Panc1 (cell line): ENCODE measurements around the gene LSM4. TPM values are rescaled to one million over a fixed set of nuclear protein-coding genes. Genes with fewer than 3 reads are reported as not detected.

ENCODE experiments used
- ATAC-seq: fragments of 200-7000 bp; cut with Tn5 transposase; 2 replicates; pipeline ENCODE4 v1.9.1; 2020; ENCODE audit warnings: mild to moderate bottlenecking, moderate library complexity
- BruUV-seq: library from RNA; stranded (reverse); fragments of 400-500 nt; replicated peaks from 2 replicates; lab custom pipeline; 2021; lab: Mats Ljungman, UMichigan
- CTCF ChIA-PET: fragments of 300-600 bp; sonication (Branson Sonifier 250); formaldehyde crosslinking; loops from one replicate; lab custom pipeline; 2022; ENCODE audit warnings: antibody characterized with exemption; lab: Charles Lee
- POLR2A ChIA-PET: fragments of 300-600 bp; sonication (Branson Sonifier 250); formaldehyde crosslinking; loops from one replicate; lab custom pipeline; 2022; ENCODE audit warnings: antibody characterized with exemption; lab: Charles Lee
- DNase-seq: peaks from one replicate; pipeline ENCODE4 v3.0.0-alpha.2; 2010; ENCODE audit warnings: low read depth, low spot score
- H3K27ac ChIP-seq: 2 replicates; pipeline ENCODE4 v1.5.1; 2011; ENCODE audit warnings: mild to moderate bottlenecking, low read length, inconsistent platforms
- H3K27me3 ChIP-seq: fragments of 200-500 bp; sonication (Bioruptor generic); 2 replicates; pipeline ENCODE4 v1.6.0; 2014; ENCODE audit warnings: low read length, inconsistent platforms; ENCODE audit not compliant: control insufficient read depth, insufficient read depth
- H3K36me3 ChIP-seq: fragments of 200-500 bp; sonication (Bioruptor generic); 2 replicates; pipeline ENCODE4 v1.5.1; 2014; ENCODE audit warnings: inconsistent platforms, mild to moderate bottlenecking, low read length, moderate library complexity; ENCODE audit not compliant: control insufficient read depth, insufficient read depth
- H3K4me1 ChIP-seq: 2 replicates; pipeline ENCODE4 v1.5.1; 2011; ENCODE audit warnings: inconsistent platforms, mild to moderate bottlenecking, low read length, moderate library complexity; ENCODE audit not compliant: control insufficient read depth, insufficient read depth
- H3K4me3 ChIP-seq, 2 experiments: 2 replicates each; pipeline ENCODE4 v1.5.1; 2011 to 2012; ENCODE audit warnings: low read depth in 2 of 2, low read length in 2 of 2, mild to moderate bottlenecking in 2 of 2, inconsistent platforms in 1 of 2, moderate library complexity in 1 of 2
- H3K9me3 ChIP-seq: fragments of 200-500 bp; sonication (Bioruptor generic); 2 replicates; pipeline ENCODE4 v1.5.1; 2014; ENCODE audit warnings: low read depth, mild to moderate bottlenecking, inconsistent platforms, low read length, moderate library complexity; ENCODE audit not compliant: control insufficient read depth, insufficient read depth
- POLR2AphosphoS5 ChIP-seq: IDR thresholded peaks from 2 replicates; pipeline ENCODE4 v1.6.1; 2012; ENCODE audit warnings: mild to moderate bottlenecking, low read depth, low read length, moderate library complexity
- SIN3A ChIP-seq: IDR thresholded peaks from 2 replicates; pipeline ENCODE4 v1.6.1; 2012; ENCODE audit warnings: low read depth, mild to moderate bottlenecking, low read length, moderate library complexity, borderline replicate concordance; ENCODE audit not compliant: insufficient read depth
- TCF7L2 ChIP-seq: IDR thresholded peaks from 2 replicates; pipeline ENCODE4 v1.6.1; 2011; ENCODE audit warnings: mild to moderate bottlenecking, low read depth, low read length, inconsistent platforms
- in situ Hi-C: cut with HindIII; loops from 2 replicates; pipeline ENCODE4 v1.10.0; 2016; ENCODE audit warnings: low sequenced_read_pairs, low pct_unique_long_range_greater_than_20kb
- intact Hi-C: fragments of 100-400 bp; cut with micrococcal nuclease; formaldehyde crosslinking; loops from one replicate; pipeline ENCODE4 v1.10.0; 2022; ENCODE audit not compliant: unreplicated experiment
- total RNA-seq: library from RNA; stranded (reverse); gene quantifications from one replicate; pipeline ENCODE4 v1.2.1, GENCODE V29; 2021; ENCODE audit not compliant: unreplicated experiment
- TF ChIP-seq, protein P1 (sequence below): fragments of 450-650 bp; IDR thresholded peaks from 2 replicates; pipeline ENCODE4 v1.5.1; 2017; ENCODE audit warnings: mild to moderate bottlenecking
- TF ChIP-seq, protein P2 (sequence below), 2 experiments: IDR thresholded peaks; 2 replicates each; pipeline ENCODE4 v1.6.1; 2011 to 2012; ENCODE audit warnings: low read depth in 2 of 2, control low read depth in 1 of 2, low read length in 1 of 2, mild to moderate bottlenecking in 1 of 2, moderate library complexity in 1 of 2; ENCODE audit not compliant: insufficient read depth in 1 of 2

LSM4 gene
- total RNA-seq, 1 experiment from 2014 or later: 209 TPM

DNA sequence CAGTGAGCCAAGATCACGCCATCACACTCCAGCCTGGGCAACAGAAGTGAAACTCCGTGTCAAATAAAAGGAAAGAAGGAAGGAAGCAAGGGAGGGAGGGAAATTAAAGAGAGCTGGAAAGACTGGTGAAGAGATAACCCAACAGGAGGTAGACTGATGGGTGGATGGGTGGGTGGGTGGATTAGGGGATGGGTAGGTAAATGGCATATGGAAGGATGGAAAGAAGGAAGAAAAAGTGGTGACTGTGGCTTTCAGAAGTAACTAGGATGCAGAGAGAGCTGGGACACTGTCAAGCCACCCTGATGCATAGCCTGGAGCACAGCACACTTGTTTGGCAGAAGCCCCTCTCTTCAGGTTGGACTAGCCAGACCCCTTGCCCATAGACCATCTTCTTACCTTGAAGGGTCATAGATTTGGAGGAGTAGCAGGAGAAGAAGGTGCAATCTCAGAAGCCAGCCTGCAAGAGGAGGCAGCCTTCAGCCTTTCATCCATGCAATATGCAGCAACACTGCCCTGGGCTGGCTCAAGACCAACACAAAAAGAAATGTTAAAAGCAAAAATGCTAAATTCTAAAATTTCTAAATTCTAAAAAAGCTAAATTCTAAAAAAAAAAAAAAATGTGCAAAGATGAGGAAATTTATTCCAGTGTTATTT lies 53.7 kb downstream of the LSM4 start:
- intact Hi-C loops (no loop called here), in situ Hi-C loops (no loop called here)
- H3K9me3 ChIP-seq: no peaks in the 10 kb centered on the region
- DNase-seq: no peak
- POLR2A ChIA-PET: interaction anchor here (0.7 kb wide), 1 partner anchor 65 kb away, joined by 11 read pairs; the partner anchor contains the start of gene RAB3A
- H3K4me3 ChIP-seq: no peak overlapping the region
- no peak overlapping the region for H3K27ac ChIP-seq
- no peak for ATAC-seq
- peaks cover 5% of the 10 kb centered on the region; the same call in 1 of the 2 replicates for H3K4me1 ChIP-seq
- BruUV-seq: no TSS peak
- TF ChIP-seq POLR2AphosphoS5 (no peak), TCF7L2 (no peak), SIN3A (no peak)
- TF ChIP-seq, protein P1, sequence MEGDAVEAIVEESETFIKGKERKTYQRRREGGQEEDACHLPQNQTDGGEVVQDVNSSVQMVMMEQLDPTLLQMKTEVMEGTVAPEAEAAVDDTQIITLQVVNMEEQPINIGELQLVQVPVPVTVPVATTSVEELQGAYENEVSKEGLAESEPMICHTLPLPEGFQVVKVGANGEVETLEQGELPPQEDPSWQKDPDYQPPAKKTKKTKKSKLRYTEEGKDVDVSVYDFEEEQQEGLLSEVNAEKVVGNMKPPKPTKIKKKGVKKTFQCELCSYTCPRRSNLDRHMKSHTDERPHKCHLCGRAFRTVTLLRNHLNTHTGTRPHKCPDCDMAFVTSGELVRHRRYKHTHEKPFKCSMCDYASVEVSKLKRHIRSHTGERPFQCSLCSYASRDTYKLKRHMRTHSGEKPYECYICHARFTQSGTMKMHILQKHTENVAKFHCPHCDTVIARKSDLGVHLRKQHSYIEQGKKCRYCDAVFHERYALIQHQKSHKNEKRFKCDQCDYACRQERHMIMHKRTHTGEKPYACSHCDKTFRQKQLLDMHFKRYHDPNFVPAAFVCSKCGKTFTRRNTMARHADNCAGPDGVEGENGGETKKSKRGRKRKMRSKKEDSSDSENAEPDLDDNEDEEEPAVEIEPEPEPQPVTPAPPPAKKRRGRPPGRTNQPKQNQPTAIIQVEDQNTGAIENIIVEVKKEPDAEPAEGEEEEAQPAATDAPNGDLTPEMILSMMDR: no peak
- TF ChIP-seq, protein P2, sequence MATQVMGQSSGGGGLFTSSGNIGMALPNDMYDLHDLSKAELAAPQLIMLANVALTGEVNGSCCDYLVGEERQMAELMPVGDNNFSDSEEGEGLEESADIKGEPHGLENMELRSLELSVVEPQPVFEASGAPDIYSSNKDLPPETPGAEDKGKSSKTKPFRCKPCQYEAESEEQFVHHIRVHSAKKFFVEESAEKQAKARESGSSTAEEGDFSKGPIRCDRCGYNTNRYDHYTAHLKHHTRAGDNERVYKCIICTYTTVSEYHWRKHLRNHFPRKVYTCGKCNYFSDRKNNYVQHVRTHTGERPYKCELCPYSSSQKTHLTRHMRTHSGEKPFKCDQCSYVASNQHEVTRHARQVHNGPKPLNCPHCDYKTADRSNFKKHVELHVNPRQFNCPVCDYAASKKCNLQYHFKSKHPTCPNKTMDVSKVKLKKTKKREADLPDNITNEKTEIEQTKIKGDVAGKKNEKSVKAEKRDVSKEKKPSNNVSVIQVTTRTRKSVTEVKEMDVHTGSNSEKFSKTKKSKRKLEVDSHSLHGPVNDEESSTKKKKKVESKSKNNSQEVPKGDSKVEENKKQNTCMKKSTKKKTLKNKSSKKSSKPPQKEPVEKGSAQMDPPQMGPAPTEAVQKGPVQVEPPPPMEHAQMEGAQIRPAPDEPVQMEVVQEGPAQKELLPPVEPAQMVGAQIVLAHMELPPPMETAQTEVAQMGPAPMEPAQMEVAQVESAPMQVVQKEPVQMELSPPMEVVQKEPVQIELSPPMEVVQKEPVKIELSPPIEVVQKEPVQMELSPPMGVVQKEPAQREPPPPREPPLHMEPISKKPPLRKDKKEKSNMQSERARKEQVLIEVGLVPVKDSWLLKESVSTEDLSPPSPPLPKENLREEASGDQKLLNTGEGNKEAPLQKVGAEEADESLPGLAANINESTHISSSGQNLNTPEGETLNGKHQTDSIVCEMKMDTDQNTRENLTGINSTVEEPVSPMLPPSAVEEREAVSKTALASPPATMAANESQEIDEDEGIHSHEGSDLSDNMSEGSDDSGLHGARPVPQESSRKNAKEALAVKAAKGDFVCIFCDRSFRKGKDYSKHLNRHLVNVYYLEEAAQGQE (IDR thresholded peaks at IDR 0.05; ENCODE audit: insufficient read depth in 1 of 2, low read depth in 2 of 2, low read length in 1 of 2): no peak
- CTCF ChIA-PET: no interaction called here
- H3K27me3 ChIP-seq: no peaks in the 10 kb centered on the region
- no peaks in the 10 kb centered on the region for H3K36me3 ChIP-seq

GRCh38 chr19:18266771-18267686 lies 55.8 kb downstream of the LSM4 start:
- TF ChIP-seq, protein P1: no peak
- no peak for TF ChIP-seq TCF7L2
- TF ChIP-seq SIN3A: no peak
- TF ChIP-seq, protein P2 (IDR thresholded peaks at IDR 0.05; ENCODE audit: insufficient read depth in 1 of 2, low read depth in 2 of 2, low read length in 1 of 2): no peak
- H3K9me3 ChIP-seq: no peaks in the 10 kb centered on the region
- H3K4me3 ChIP-seq: no peak overlapping the region
- intact Hi-C loops: no loop called here
- in situ Hi-C loops: no loop called here
- H3K27ac ChIP-seq: no peak overlapping the region
- ChIA-PET CTCF (no interaction called here), POLR2A (no interaction called here)
- no peaks in the 10 kb centered on the region for H3K27me3 ChIP-seq
- TSS peak; percentile 59 for BruUV-seq
- ATAC-seq: no peak
- H3K4me1 ChIP-seq: no peaks in the 10 kb centered on the region
- no peaks in the 10 kb centered on the region for H3K36me3 ChIP-seq
- DNase-seq: no peak
